ENCODE data around the gene SIPA1L3.
"Not testable (repeated sequence)": the region's sequence is repeated elsewhere in the genome, so short reads cannot be mapped to it uniquely, and the experiment has no call there.

The SIPA1L3 gene

GRCh38 chr19:38227287-38228004 lies 320.4 kb downstream of the SIPA1L3 start:
- no peaks in the 10 kb centered on the region for H3K9me3 ChIP-seq (ENCODE audit: control insufficient read depth in 1 of 2, low read length in 2 of 2)
- no peaks in the 10 kb centered on the region for H3K36me3 ChIP-seq (ENCODE audit: control insufficient read depth in 1 of 2, insufficient read depth in 2 of 2, low read length in 2 of 2)
- no peak overlapping the region for H3K27ac ChIP-seq (ENCODE audit: low read length)
- H3K27me3 ChIP-seq (ENCODE audit: low read depth, low read length) = peaks cover 44% of the 10 kb centered on the region
- peaks cover 0 to 21% of the 10 kb centered on the region in 2 donors for H3K4me1 ChIP-seq (ENCODE audit: control insufficient read depth in 1 of 2, insufficient read depth in 2 of 2, low read length in 2 of 2)
- H3K4me3 ChIP-seq (ENCODE audit: low read depth in 1 of 2, low read length in 2 of 2) = no peak overlapping the region

GRCh38 chr19:38228005-38228377 lies 321.0 kb downstream of the SIPA1L3 start:
- no peak overlapping the region for H3K4me3 ChIP-seq (ENCODE audit: low read depth in 1 of 2, low read length in 2 of 2)
- peaks cover 38% of the 10 kb centered on the region for H3K27me3 ChIP-seq (ENCODE audit: low read depth, low read length)
- H3K9me3 ChIP-seq (ENCODE audit: control insufficient read depth in 1 of 2, low read length in 2 of 2) = no peaks in the 10 kb centered on the region
- H3K36me3 ChIP-seq (ENCODE audit: control insufficient read depth in 1 of 2, insufficient read depth in 2 of 2, low read length in 2 of 2) = no peaks in the 10 kb centered on the region
- no peak overlapping the region for H3K27ac ChIP-seq (ENCODE audit: low read length)
- peaks cover 0 to 21% of the 10 kb centered on the region in 2 donors for H3K4me1 ChIP-seq (ENCODE audit: control insufficient read depth in 1 of 2, insufficient read depth in 2 of 2, low read length in 2 of 2)

- H3K4me3 ChIP-seq (ENCODE audit: low read depth in 1 of 2, low read length in 2 of 2) = no peak overlapping the region
- H3K27me3 ChIP-seq (ENCODE audit: low read depth, low read length) = peaks cover 31% of the 10 kb centered on the region
- H3K36me3 ChIP-seq (ENCODE audit: control insufficient read depth in 1 of 2, insufficient read depth in 2 of 2, low read length in 2 of 2) = no peaks in the 10 kb centered on the region
- no peaks in the 10 kb centered on the region for H3K9me3 ChIP-seq (ENCODE audit: control insufficient read depth in 1 of 2, low read length in 2 of 2)
- no peak overlapping the region for H3K27ac ChIP-seq (ENCODE audit: low read length)
- peaks cover 0 to 18% of the 10 kb centered on the region in 2 donors for H3K4me1 ChIP-seq (ENCODE audit: control insufficient read depth in 1 of 2, insufficient read depth in 2 of 2, low read length in 2 of 2)
These were observed 321.8 kb downstream of the SIPA1L3 start for GRCh38 chr19:38228491-38229439.

- peaks cover 0 to 10% of the 10 kb centered on the region in 2 donors for H3K4me1 ChIP-seq (ENCODE audit: control insufficient read depth in 1 of 2, insufficient read depth in 2 of 2, low read length in 2 of 2)
- no peaks in the 10 kb centered on the region for H3K36me3 ChIP-seq (ENCODE audit: control insufficient read depth in 1 of 2, insufficient read depth in 2 of 2, low read length in 2 of 2)
- H3K27me3 ChIP-seq (ENCODE audit: low read depth, low read length) = peaks cover 25% of the 10 kb centered on the region
- no peaks in the 10 kb centered on the region for H3K9me3 ChIP-seq (ENCODE audit: control insufficient read depth in 1 of 2, low read length in 2 of 2)
- H3K27ac ChIP-seq (ENCODE audit: low read length) = no peak overlapping the region
- H3K4me3 ChIP-seq (ENCODE audit: low read depth in 1 of 2, low read length in 2 of 2) = no peak overlapping the region
These were observed 322.6 kb downstream of the SIPA1L3 start for GRCh38 chr19:38229585-38230073.

GRCh38 chr19:38230506-38231133 lies 323.6 kb downstream of the SIPA1L3 start:
- H3K4me1 ChIP-seq (ENCODE audit: control insufficient read depth in 1 of 2, insufficient read depth in 2 of 2, low read length in 2 of 2); H3K9me3 ChIP-seq (ENCODE audit: control insufficient read depth in 1 of 2, low read length in 2 of 2); H3K27ac ChIP-seq (ENCODE audit: low read length); H3K36me3 ChIP-seq (ENCODE audit: control insufficient read depth in 1 of 2, insufficient read depth in 2 of 2, low read length in 2 of 2); H3K4me3 ChIP-seq (ENCODE audit: low read depth in 1 of 2, low read length in 2 of 2): not testable (repeated sequence)
- peaks cover 23% of the 10 kb centered on the region for H3K27me3 ChIP-seq (ENCODE audit: low read depth, low read length)

GRCh38 chr19:38231918-38232317 lies 324.9 kb downstream of the SIPA1L3 start:
- Histone ChIP-seq H3K4me1 (ENCODE audit: control insufficient read depth in 1 of 2, insufficient read depth in 2 of 2, low read length in 2 of 2) (peaks cover 0 to 10% of the 10 kb centered on the region in 2 donors), H3K4me3 (ENCODE audit: low read depth in 1 of 2, low read length in 2 of 2) (no peak overlapping the region), H3K27me3 (ENCODE audit: low read depth, low read length) (peaks cover 16% of the 10 kb centered on the region), H3K27ac (ENCODE audit: low read length) (no peak overlapping the region), H3K9me3 (ENCODE audit: control insufficient read depth in 1 of 2, low read length in 2 of 2) (no peaks in the 10 kb centered on the region), H3K36me3 (ENCODE audit: control insufficient read depth in 1 of 2, insufficient read depth in 2 of 2, low read length in 2 of 2) (no peaks in the 10 kb centered on the region)

GRCh38 chr19:38233740-38234251 lies 326.8 kb downstream of the SIPA1L3 start:
- Histone ChIP-seq H3K4me1 (ENCODE audit: control insufficient read depth in 1 of 2, insufficient read depth in 2 of 2, low read length in 2 of 2) (peaks cover 0 to 6% of the 10 kb centered on the region in 2 donors), H3K9me3 (ENCODE audit: control insufficient read depth in 1 of 2, low read length in 2 of 2) (no peaks in the 10 kb centered on the region), H3K4me3 (ENCODE audit: low read depth in 1 of 2, low read length in 2 of 2) (no peak overlapping the region), H3K36me3 (ENCODE audit: control insufficient read depth in 1 of 2, insufficient read depth in 2 of 2, low read length in 2 of 2) (no peaks in the 10 kb centered on the region), H3K27me3 (ENCODE audit: low read depth, low read length) (peaks cover 3% of the 10 kb centered on the region), H3K27ac (ENCODE audit: low read length) (no peak overlapping the region)

GRCh38 chr19:38234615-38235014 lies 327.6 kb downstream of the SIPA1L3 start:
- Histone ChIP-seq H3K36me3 (ENCODE audit: control insufficient read depth in 1 of 2, insufficient read depth in 2 of 2, low read length in 2 of 2) (no peaks in the 10 kb centered on the region), H3K4me1 (ENCODE audit: control insufficient read depth in 1 of 2, insufficient read depth in 2 of 2, low read length in 2 of 2) (no peaks in the 10 kb centered on the region), H3K4me3 (ENCODE audit: low read depth in 1 of 2, low read length in 2 of 2) (no peak overlapping the region), H3K27me3 (ENCODE audit: low read depth, low read length) (no peaks in the 10 kb centered on the region), H3K9me3 (ENCODE audit: control insufficient read depth in 1 of 2, low read length in 2 of 2) (no peaks in the 10 kb centered on the region), H3K27ac (ENCODE audit: low read length) (no peak overlapping the region)

GRCh38 chr19:38239816-38240215 lies 332.8 kb downstream of the SIPA1L3 start:
- no peak overlapping the region for H3K27ac ChIP-seq (ENCODE audit: low read length)

GRCh38 chr19:38243279-38243673 lies 336.3 kb downstream of the SIPA1L3 start:
- H3K27me3 ChIP-seq (ENCODE audit: low read depth, low read length) = no peaks in the 10 kb centered on the region
- peaks cover 0 to 10% of the 10 kb centered on the region in 2 donors for H3K4me1 ChIP-seq (ENCODE audit: control insufficient read depth in 1 of 2, insufficient read depth in 2 of 2, low read length in 2 of 2)
- no peak overlapping the region for H3K27ac ChIP-seq (ENCODE audit: low read length)
- no peaks in the 10 kb centered on the region for H3K36me3 ChIP-seq (ENCODE audit: control insufficient read depth in 1 of 2, insufficient read depth in 2 of 2, low read length in 2 of 2)
- no peak overlapping the region for H3K4me3 ChIP-seq (ENCODE audit: low read depth in 1 of 2, low read length in 2 of 2)
- H3K9me3 ChIP-seq (ENCODE audit: control insufficient read depth in 1 of 2, low read length in 2 of 2) = no peaks in the 10 kb centered on the region

More at GRCh38 chr19:38239816-38240215, 332.8 kb downstream of the SIPA1L3 start:
- Histone ChIP-seq H3K9me3 (ENCODE audit: control insufficient read depth in 1 of 2, low read length in 2 of 2) (no peaks in the 10 kb centered on the region), H3K27me3 (ENCODE audit: low read depth, low read length) (no peaks in the 10 kb centered on the region), H3K36me3 (ENCODE audit: control insufficient read depth in 1 of 2, insufficient read depth in 2 of 2, low read length in 2 of 2) (no peaks in the 10 kb centered on the region), H3K4me3 (ENCODE audit: low read depth in 1 of 2, low read length in 2 of 2) (no peak overlapping the region), H3K4me1 (ENCODE audit: control insufficient read depth in 1 of 2, insufficient read depth in 2 of 2, low read length in 2 of 2) (peaks cover 0 to 6% of the 10 kb centered on the region in 2 donors)

All from muscle layer of duodenum (tissue), 2 donors.